Fibroblast of skin of right biceps (primary cell): Measurements from ENCODE around the gene GFPT1.

Experiments
- DNase-seq: peaks from one replicate; pipeline ENCODE4 v3.0.0-alpha.2; 2013

The GFPT1 gene

GRCh38 chr2:69311024-69311416, 76.0 kb downstream of the GFPT1 start:
- no peak for DNase-seq

DNA sequence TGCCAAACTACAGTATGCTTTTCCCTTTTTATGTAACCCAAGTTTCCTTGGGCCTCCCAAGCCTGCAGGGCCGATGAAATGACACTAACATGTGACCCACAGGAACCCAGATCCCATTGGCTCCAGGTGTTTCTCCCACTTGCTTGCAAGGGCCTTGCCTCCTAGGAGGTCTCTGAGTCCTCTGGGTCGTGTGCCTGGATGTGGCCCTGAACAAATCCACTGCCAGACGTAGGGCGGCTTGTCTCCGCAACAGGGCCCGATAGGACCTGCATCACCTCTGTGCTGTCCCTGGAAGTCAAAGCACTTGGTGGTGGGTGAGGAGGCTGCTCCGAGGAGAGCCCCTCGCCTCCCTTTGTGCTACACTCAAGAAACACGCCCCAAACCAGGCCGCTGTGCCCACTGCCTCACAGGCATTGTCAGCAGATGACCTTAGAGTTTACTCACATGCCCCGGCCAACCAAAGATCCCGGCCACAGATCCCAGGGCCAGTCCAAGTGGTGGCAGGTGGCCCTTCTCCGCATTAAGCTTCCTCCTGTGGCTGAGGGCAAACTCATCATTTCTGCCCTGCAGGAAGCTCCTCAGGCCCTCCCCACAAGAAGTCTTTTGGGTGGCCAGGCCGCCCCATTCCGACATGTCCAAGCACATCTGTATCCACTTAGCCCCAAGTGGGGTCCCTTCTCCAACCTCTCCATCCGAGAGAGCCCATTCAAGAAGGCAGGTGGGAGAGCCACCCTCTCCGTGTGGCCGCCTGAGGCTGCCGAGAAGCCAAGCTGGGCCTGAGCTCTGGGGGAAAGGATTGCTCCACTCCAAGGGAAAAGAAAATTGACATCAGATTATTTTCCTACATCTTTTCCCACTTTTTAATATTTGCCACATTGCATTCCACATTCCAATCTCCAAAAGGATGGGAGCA, 76.7 kb downstream of the GFPT1 start:
- DNase-seq = no peak

DNA sequence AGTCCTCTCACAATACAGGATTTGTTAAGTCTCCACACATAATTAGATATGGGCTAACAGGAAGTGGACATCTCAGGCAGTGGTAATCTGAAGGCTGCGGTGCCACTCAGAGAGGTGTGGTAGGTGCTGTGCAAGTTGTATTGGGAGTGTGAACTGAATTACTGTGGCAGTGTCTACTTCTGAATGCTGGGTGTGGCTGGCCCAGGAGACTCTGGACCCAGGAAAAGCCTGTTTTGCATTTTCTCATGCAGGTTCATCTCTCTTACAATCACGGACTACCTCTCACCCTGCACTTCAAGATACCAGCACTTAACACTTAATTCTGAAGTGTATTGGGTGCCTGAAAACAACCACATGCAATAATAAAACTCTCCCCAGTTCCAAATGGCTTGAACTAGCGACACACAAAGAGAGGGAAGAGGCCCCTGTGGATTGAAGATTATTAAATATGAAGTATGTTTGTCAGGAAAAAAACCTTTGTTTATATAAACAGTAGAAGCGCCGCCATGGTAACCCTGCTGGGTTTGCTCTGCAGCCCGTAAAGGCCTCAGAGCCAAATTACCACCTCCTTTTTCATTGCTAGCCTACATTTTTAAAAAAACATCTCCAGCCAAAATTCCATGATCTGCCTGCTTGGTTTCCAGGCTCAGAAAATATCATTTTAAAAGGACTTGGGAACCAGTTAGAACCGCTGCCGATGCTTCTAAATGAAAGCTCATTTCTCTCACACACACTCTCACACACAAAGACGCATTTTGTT, 77.5 kb downstream of the GFPT1 start:
- peak; percentile 57 for DNase-seq

- DNase-seq = no peak
These were observed 78.7 kb downstream of the GFPT1 start for GRCh38 chr2:69308338-69308737.

- no peak for DNase-seq
These were observed 79.4 kb downstream of the GFPT1 start for GRCh38 chr2:69307579-69308064.

DNA sequence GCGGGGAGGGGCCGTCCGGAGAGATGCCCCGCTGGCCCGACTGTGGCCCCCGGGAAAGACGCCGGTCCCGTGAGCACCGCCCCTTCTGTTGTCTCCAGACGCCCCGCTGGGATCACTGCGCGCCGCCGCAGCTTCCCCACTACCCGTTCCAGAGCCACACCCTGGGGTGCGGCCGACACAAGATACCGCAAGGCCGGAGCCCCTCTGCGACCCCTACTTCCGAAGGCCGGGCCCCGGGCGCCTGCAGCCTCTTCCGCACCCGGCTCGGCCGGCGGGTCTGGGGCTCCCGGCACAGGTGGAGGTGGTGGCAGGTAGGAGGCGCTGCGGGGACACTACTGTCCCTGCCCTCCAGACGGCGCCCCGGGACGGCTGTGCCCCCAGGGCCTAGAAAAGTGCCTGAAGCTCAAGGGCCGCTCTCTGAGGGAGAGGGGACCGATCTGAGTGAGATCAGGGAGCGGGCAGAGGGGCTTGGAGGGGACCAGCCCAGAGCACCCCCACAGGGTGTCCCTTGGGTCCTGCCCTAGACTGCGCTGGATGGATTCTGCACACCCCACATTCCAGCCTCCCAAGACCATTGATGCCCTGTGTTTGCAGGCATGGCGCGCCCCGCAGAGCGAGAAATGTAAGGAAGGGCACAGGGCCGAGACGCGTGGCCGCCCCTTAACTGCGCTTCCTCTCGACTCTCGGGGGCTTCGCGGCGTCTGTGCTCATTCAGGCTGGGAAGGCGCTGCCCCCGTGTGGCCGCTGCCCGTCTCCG, 80.0 kb downstream of the GFPT1 start:
- peak; percentile 84 for DNase-seq

DNA sequence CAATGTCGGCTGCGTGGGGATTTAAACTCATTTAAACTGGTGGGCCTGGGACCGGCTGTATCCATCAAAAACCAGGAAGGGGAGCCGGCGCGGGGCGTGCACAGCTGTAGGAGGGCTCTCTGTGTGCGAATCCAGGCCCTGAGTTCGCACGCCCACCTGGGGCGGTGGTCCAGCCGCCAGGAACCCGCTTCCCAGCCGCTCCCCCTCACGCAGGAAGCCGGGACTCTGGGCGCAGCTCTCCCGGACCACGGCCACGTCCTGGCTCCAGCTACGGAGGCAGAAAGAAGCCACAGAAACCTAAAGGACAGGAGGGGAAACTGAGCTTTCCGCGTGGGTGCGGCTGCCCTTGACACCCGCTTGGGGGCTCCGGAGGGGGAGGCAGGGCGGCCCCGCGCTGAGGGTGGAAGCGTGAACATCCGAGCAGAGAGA, 80.6 kb downstream of the GFPT1 start:
- peak; percentile 18 for DNase-seq

GRCh38 chr2:69305712-69306392, 81.2 kb downstream of the GFPT1 start:
- no peak for DNase-seq

DNA sequence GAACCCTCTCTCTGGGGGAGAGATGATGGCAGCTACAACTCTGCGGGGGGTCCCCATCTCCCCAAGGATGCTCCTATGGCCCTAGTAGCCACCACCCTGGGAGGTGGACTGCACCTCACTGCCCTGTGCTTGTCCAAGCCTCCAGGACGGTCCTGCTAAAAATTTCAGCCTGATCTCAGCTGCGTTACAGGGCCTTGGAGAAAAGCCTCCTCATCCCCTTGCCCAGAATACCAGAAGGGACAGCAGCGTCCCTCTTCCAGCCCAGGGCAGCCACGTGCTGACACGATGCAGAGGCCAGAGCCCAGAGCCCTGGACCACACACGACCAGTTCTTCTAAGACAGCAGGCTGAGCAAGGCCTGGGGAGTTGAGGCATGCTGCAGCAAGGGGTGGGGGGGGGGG, 81.9 kb downstream of the GFPT1 start:
- DNase-seq = no peak

GRCh38 chr2:69304656-69305055, 82.4 kb downstream of the GFPT1 start:
- DNase-seq = no peak

DNA sequence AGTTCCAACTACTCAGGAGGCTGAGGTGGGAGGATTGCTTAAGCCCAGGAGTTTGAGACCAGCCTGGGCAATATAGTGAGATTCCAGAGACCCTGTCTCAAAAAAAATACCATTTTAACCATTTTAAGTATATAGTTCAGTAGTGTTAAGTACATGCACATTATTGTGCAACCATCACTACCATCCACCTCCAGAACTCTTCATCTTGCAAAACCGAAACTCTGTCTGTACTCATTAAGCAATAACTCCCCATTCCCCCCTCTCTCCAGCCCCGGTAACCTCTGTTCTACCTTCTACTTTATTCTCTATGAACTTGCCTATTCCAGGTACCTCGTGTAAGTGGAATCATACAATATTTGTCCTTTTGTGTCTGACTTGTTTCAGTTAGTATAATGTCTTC, 86.4 kb downstream of the GFPT1 start:
- DNase-seq = no peak

- no peak for DNase-seq
These were observed 87.1 kb downstream of the GFPT1 start for GRCh38 chr2:69299772-69300516.

DNA sequence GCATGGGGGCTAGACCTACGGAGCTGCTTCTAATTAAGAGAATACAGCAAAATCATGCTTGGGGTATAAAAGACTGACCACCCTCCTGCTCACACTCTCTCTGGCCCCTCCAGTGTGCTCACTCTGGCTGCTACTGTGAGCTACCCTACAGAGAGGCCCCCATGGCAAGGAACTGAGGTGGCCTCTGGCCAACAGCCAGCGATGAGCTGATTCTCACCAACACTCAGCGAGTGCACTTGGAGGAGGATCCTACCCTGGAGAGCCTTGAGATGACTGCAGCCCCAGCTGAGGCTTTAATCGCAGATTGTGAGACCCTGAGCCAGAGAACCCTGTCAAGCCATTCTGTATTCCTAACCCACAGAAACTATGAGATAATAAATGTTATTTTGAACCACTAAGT, 88.2 kb downstream of the GFPT1 start:
- peak; percentile 87 for DNase-seq

GRCh38 chr2:69298261-69298660, 88.8 kb downstream of the GFPT1 start:
- DNase-seq = peak; percentile 95

DNA sequence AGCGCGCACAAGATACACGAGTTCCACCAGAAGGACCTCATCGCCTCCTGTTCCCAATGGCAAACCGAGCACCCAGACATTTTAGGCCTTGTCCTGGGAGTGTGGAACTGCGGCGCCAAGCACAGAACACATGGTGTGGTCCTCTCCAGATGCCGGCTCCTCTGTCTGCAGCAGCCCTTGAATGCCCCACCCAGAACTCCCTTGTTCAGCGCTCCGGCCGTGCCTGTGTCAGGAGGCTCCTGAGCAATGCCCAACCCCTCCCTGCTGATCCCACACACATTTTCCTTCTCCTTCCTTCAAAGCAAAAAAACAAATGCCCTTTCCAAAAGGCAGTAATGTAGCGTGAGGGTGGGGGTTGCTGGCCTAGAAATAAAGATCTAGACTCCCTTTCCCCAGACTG, 89.8 kb downstream of the GFPT1 start:
- no peak for DNase-seq

DNA sequence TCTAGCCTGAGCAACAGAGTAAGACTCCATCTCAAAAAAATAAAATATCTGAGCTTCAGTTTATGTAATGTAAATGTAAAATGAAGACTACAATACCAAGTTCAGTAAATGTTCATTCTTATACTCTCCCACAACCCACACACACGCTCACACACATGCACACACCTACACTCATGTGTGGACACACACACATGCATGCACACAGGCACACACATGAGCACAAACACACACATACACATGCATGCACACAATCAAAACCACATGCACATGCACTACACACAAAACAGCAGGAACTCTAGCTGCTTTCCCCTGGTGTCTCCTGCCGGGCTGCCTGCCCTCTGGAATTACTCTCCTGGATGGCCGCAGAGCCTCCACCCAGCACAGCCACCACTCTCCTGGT, 90.6 kb downstream of the GFPT1 start:
- DNase-seq = no peak

- DNase-seq = peak; percentile 68
These were observed 94.8 kb downstream of the GFPT1 start for GRCh38 chr2:69292256-69292655.

- DNase-seq = no peak
These were observed 95.3 kb downstream of the GFPT1 start for GRCh38 chr2:69291721-69292120.

GRCh38 chr2:69291004-69291650, 95.9 kb downstream of the GFPT1 start:
- peak; percentile 75 for DNase-seq

DNA sequence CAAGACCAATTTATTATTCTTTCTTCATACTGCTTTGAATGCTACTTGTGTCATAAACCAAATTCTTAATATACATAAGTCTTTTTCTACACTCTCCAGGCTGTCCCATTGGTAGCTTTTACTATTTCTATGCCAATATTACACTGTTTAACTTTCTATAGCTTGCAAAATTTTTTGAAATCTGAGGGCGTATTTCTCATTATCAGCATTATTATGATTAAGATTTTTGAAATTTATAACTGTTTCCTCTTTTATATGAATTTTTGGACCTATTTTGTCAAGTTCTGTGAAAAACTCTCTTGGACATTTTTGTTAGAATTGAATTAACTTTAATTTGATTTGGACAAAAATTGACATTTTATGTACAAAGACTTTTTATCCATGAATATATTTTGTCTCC, 98.6 kb downstream of the GFPT1 start:
- DNase-seq = no peak

GRCh38 chr2:69287544-69287943, 99.5 kb downstream of the GFPT1 start:
- DNase-seq = no peak
